GM23338 (cell line): Measurements from ENCODE around the gene NRF1. TPM values are rescaled to one million over a fixed set of nuclear protein-coding genes. Genes with fewer than 3 reads are reported as not detected.

ENCODE experiments used
- ATAC-seq: fragments of 200-7000 bp; cut with Tn5 transposase; 3 replicates; pipeline ENCODE4 v1.9.1; 2020
- DNase-seq: peaks from one replicate; pipeline ENCODE4 v3.0.0-alpha.2; 2015; ENCODE audit warnings: low spot score
- H2AFZ ChIP-seq: fragments of 200-600 bp; sonication (generic); 2 replicates; pipeline ENCODE4 v1.8.0; 2016; ENCODE audit warnings: antibody characterized with exemption, mild to moderate bottlenecking, moderate library complexity
- H3F3A ChIP-seq: fragments of 200-600 bp; sonication (generic); replicated peaks from 2 replicates; pipeline ENCODE4 v1.8.0; 2017; ENCODE audit warnings: antibody characterized with exemption, mixed run types, low read depth
- H3K27ac ChIP-seq: fragments of 200-600 bp; sonication (generic); 2 replicates; pipeline ENCODE4 v1.6.1; 2016; ENCODE audit warnings: low read depth
- H3K27me3 ChIP-seq: fragments of 200-600 bp; sonication (generic); 2 replicates; pipeline ENCODE4 v1.8.0; 2016; ENCODE audit warnings: mild to moderate bottlenecking, mixed run types, moderate library complexity; ENCODE audit not compliant: insufficient read depth
- H3K36me3 ChIP-seq: fragments of 200-600 bp; sonication (generic); 2 replicates; pipeline ENCODE4 v1.8.0; 2016; ENCODE audit warnings: mild to moderate bottlenecking; ENCODE audit not compliant: insufficient read depth
- H3K4me1 ChIP-seq: fragments of 200-600 bp; sonication (generic); 2 replicates; pipeline ENCODE4 v1.8.0; 2016; ENCODE audit warnings: mild to moderate bottlenecking, moderate library complexity; ENCODE audit not compliant: insufficient read depth
- H3K4me2 ChIP-seq: fragments of 200-600 bp; sonication (generic); 2 replicates; pipeline ENCODE4 v1.7.1; 2017; ENCODE audit warnings: mixed run types
- H3K4me3 ChIP-seq: fragments of 200-600 bp; sonication (generic); 2 replicates; pipeline ENCODE4 v1.6.1; 2016; ENCODE audit warnings: mixed run types
- H3K79me2 ChIP-seq: fragments of 200-600 bp; sonication (generic); replicated peaks from 2 replicates; pipeline ENCODE4 v1.8.0; 2017; ENCODE audit warnings: mild to moderate bottlenecking; ENCODE audit not compliant: insufficient read depth
- H3K9me2 ChIP-seq: fragments of 200-600 bp; sonication (generic); 2 replicates; pipeline ENCODE4 v1.8.0; 2017; ENCODE audit not compliant: insufficient read depth
- H4K20me1 ChIP-seq: fragments of 200-600 bp; sonication (generic); replicated peaks from 2 replicates; pipeline ENCODE4 v1.8.0; 2017; ENCODE audit warnings: mild to moderate bottlenecking; ENCODE audit not compliant: insufficient read depth
- H3K27ac Mint-ChIP-seq: 2 replicates; pipeline ENCODE4 v1.8.0; 2020; ENCODE audit warnings: inconsistent platforms, mild to moderate bottlenecking, moderate library complexity, mixed read lengths
- H3K27me3 Mint-ChIP-seq: 3 replicates; pipeline ENCODE4 v1.8.0; 2022; ENCODE audit warnings: low read depth, mild to moderate bottlenecking, moderate library complexity, mixed read lengths, inconsistent platforms; ENCODE audit not compliant: insufficient read depth, poor library complexity
- H3K36me3 Mint-ChIP-seq: 3 replicates; pipeline ENCODE4 v1.8.0; 2021; ENCODE audit warnings: low read depth, mild to moderate bottlenecking, inconsistent platforms, moderate library complexity, mixed read lengths
- H3K4me1 Mint-ChIP-seq: 3 replicates; pipeline ENCODE4 v1.8.0; 2020; ENCODE audit warnings: mild to moderate bottlenecking, inconsistent platforms, mixed read lengths
- H3K4me3 Mint-ChIP-seq: 3 replicates; pipeline ENCODE4 v1.8.0; 2021; ENCODE audit warnings: moderate library complexity, mild to moderate bottlenecking, inconsistent platforms, mixed read lengths
- H3K9me3 Mint-ChIP-seq: 3 replicates; pipeline ENCODE4 v1.8.0; 2020; ENCODE audit warnings: moderate library complexity, mild to moderate bottlenecking, inconsistent platforms, mixed read lengths
- CREB1 ChIP-seq: fragments of 250-450 bp; sonication (Bioruptor Pico); IDR thresholded peaks from 2 replicates; pipeline ENCODE4 v1.5.0; 2020; ENCODE audit warnings: low read depth, mild to moderate bottlenecking, moderate library complexity
- ETS1 ChIP-seq: IDR thresholded peaks from 2 replicates; pipeline ENCODE4 v1.6.1; 2016; ENCODE audit warnings: antibody characterized with exemption
- EZH2 ChIP-seq: fragments of 200-600 bp; sonication (generic); IDR thresholded peaks from one replicate; pipeline ENCODE4 v1.8.0; 2017; ENCODE audit warnings: antibody characterized with exemption, mild to moderate bottlenecking, low read depth; ENCODE audit not compliant: unreplicated experiment
- EZH2phosphoT487 ChIP-seq: fragments of 200-600 bp; sonication (generic); IDR thresholded peaks from one replicate; pipeline ENCODE4 v1.8.1; 2018; ENCODE audit warnings: antibody characterized with exemption; ENCODE audit not compliant: unreplicated experiment
- JUNB ChIP-seq: IDR thresholded peaks from one replicate; pipeline ENCODE4 v1.6.1; 2016; ENCODE audit warnings: antibody characterized with exemption; ENCODE audit not compliant: unreplicated experiment
- NANOG ChIP-seq: IDR thresholded peaks from 2 replicates; pipeline ENCODE4 v1.6.1; 2016; ENCODE audit warnings: antibody characterized with exemption, borderline replicate concordance
- POLR2AphosphoS5 ChIP-seq: IDR thresholded peaks from 2 replicates; pipeline ENCODE4 v1.6.1; 2016; ENCODE audit warnings: antibody characterized with exemption, low read depth
- REST ChIP-seq: IDR thresholded peaks from one replicate; pipeline ENCODE4 v1.6.1; 2018; ENCODE audit warnings: antibody characterized with exemption; ENCODE audit not compliant: unreplicated experiment
- STAT1 ChIP-seq: IDR thresholded peaks from one replicate; pipeline ENCODE4 v1.6.1; 2016; ENCODE audit warnings: antibody characterized with exemption; ENCODE audit not compliant: unreplicated experiment
- ZNF114 ChIP-seq: fragments of 250-450 bp; sonication (Bioruptor Pico); IDR thresholded peaks from 2 replicates; pipeline ENCODE4 v1.5.0; 2020; ENCODE audit warnings: mild to moderate bottlenecking, moderate library complexity
- polyA plus RNA-seq: library from polyadenylated mRNA; unstranded; fragments of >200 nt; fragmentation: Nextera tagmentation; extraction: Ambion mirVana; gene quantifications from 2 replicates; pipeline ENCODE4 v1.2.1, GENCODE V29; 2016
- total RNA-seq: library from RNA; depleted of rRNA; stranded (reverse); fragments of >200 nt; shearing (Covaris generic); gene quantifications from 2 replicates; pipeline ENCODE4 v1.2.3, GENCODE V29; 2014
- TF ChIP-seq, protein P1 (sequence below), 2 experiments: fragments of 200-600 bp in 1 of 2; sonication (generic) in 1 of 2; conservative IDR thresholded peaks; 2 replicates each; pipeline versions ENCODE4 v1.5.1 to v1.6.1; 2016 to 2017; ENCODE audit warnings: antibody characterized with exemption in 2 of 2, low read depth in 2 of 2, mild to moderate bottlenecking in 2 of 2, moderate library complexity in 1 of 2
- TF ChIP-seq, protein P2 (sequence below): fragments of 250-450 bp; sonication (Bioruptor Pico); IDR thresholded peaks from 2 replicates; pipeline ENCODE4 v1.5.0; 2020; ENCODE audit warnings: mild to moderate bottlenecking, moderate library complexity

The NRF1 gene
- total and polyA plus RNA-seq, 2 experiments from 2014 or later: 5.3 to 24.6 TPM

DNA sequence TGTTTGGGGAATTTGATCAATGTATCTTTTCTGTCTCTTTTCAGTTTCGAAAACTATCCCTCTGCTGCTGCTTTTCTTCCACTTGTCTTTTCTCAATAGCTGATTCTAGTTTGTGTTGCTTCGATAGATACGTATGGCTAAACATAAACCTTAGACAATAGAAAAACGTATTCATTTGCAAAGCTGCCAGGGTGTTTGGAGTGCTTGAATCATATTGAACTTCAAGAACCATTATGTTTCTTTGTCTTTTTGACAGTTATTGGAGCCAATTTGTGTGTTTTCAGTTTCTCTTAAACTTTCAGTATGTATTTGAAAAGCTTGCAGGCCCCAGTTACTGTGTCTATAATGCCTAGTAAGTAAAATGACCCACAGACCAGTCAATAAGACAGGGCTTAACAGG, 25.1 kb downstream of the NRF1 start (continued):
- TF ChIP-seq, protein P1, sequence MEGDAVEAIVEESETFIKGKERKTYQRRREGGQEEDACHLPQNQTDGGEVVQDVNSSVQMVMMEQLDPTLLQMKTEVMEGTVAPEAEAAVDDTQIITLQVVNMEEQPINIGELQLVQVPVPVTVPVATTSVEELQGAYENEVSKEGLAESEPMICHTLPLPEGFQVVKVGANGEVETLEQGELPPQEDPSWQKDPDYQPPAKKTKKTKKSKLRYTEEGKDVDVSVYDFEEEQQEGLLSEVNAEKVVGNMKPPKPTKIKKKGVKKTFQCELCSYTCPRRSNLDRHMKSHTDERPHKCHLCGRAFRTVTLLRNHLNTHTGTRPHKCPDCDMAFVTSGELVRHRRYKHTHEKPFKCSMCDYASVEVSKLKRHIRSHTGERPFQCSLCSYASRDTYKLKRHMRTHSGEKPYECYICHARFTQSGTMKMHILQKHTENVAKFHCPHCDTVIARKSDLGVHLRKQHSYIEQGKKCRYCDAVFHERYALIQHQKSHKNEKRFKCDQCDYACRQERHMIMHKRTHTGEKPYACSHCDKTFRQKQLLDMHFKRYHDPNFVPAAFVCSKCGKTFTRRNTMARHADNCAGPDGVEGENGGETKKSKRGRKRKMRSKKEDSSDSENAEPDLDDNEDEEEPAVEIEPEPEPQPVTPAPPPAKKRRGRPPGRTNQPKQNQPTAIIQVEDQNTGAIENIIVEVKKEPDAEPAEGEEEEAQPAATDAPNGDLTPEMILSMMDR (conservative IDR thresholded peaks at IDR 0.05; ENCODE audit: low read depth in 2 of 2): no peak
- TF ChIP-seq CREB1 (CRISPR knock-in tag): no peak
- TF ChIP-seq STAT1: no peak
- TF ChIP-seq, protein P2, sequence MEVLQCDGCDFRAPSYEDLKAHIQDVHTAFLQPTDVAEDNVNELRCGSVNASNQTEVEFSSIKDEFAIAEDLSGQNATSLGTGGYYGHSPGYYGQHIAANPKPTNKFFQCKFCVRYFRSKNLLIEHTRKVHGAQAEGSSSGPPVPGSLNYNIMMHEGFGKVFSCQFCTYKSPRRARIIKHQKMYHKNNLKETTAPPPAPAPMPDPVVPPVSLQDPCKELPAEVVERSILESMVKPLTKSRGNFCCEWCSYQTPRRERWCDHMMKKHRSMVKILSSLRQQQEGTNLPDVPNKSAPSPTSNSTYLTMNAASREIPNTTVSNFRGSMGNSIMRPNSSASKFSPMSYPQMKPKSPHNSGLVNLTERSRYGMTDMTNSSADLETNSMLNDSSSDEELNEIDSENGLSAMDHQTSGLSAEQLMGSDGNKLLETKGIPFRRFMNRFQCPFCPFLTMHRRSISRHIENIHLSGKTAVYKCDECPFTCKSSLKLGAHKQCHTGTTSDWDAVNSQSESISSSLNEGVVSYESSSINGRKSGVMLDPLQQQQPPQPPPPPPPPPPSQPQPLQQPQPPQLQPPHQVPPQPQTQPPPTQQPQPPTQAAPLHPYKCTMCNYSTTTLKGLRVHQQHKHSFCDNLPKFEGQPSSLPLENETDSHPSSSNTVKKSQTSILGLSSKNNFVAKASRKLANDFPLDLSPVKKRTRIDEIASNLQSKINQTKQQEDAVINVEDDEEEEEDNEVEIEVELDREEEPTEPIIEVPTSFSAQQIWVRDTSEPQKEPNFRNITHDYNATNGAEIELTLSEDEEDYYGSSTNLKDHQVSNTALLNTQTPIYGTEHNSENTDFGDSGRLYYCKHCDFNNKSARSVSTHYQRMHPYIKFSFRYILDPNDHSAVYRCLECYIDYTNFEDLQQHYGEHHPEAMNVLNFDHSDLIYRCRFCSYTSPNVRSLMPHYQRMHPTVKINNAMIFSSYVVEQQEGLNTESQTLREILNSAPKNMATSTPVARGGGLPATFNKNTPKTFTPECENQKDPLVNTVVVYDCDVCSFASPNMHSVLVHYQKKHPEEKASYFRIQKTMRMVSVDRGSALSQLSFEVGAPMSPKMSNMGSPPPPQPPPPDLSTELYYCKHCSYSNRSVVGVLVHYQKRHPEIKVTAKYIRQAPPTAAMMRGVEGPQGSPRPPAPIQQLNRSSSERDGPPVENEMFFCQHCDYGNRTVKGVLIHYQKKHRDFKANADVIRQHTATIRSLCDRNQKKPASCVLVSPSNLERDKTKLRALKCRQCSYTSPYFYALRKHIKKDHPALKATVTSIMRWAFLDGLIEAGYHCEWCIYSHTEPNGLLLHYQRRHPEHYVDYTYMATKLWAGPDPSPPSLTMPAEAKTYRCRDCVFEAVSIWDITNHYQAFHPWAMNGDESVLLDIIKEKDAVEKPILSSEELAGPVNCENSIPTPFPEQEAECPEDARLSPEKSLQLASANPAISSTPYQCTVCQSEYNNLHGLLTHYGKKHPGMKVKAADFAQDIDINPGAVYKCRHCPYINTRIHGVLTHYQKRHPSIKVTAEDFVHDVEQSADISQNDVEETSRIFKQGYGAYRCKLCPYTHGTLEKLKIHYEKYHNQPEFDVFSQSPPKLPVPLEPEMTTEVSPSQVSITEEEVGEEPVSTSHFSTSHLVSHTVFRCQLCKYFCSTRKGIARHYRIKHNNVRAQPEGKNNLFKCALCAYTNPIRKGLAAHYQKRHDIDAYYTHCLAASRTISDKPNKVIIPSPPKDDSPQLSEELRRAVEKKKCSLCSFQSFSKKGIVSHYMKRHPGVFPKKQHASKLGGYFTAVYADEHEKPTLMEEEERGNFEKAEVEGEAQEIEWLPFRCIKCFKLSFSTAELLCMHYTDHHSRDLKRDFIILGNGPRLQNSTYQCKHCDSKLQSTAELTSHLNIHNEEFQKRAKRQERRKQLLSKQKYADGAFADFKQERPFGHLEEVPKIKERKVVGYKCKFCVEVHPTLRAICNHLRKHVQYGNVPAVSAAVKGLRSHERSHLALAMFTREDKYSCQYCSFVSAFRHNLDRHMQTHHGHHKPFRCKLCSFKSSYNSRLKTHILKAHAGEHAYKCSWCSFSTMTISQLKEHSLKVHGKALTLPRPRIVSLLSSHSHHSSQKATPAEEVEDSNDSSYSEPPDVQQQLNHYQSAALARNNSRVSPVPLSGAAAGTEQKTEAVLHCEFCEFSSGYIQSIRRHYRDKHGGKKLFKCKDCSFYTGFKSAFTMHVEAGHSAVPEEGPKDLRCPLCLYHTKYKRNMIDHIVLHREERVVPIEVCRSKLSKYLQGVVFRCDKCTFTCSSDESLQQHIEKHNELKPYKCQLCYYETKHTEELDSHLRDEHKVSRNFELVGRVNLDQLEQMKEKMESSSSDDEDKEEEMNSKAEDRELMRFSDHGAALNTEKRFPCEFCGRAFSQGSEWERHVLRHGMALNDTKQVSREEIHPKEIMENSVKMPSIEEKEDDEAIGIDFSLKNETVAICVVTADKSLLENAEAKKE: no peak
- no peak for TF ChIP-seq EZH2phosphoT487
- TF ChIP-seq JUNB: no peak
- TF ChIP-seq POLR2AphosphoS5: no peak
- no peak for TF ChIP-seq NANOG

- no peaks in the 10 kb centered on the region; the same call in 2 of the 3 replicates for H3K9me3 Mint-ChIP-seq
- H3K79me2 ChIP-seq: peaks cover 80% of the 10 kb centered on the region
- no peaks in the 10 kb centered on the region for H3K36me3 Mint-ChIP-seq
- H3K4me2 ChIP-seq: no peak overlapping the region
- no peak overlapping the region for H2AFZ ChIP-seq
- 0 out of 2 replicates have a peak, but pooled peaks cover 3% of the 10 kb centered on the region for H3F3A ChIP-seq
- peaks cover 44% of the 10 kb centered on the region for H4K20me1 ChIP-seq
- ATAC-seq: no peak
- H3K4me3 Mint-ChIP-seq: no peak overlapping the region
- no peak for DNase-seq
- no peaks in the 10 kb centered on the region for H3K9me2 ChIP-seq
- H3K36me3 ChIP-seq: no peaks in the 10 kb centered on the region
- no peak overlapping the region for H3K27ac Mint-ChIP-seq
- peaks cover 23% of the 10 kb centered on the region for H3K4me1 ChIP-seq
- H3K4me3 ChIP-seq: no peak overlapping the region
- H3K27me3 Mint-ChIP-seq: no peaks in the 10 kb centered on the region
- no peak overlapping the region for H3K27ac ChIP-seq
- peaks cover 25% of the 10 kb centered on the region for H3K4me1 Mint-ChIP-seq
- H3K27me3 ChIP-seq: no peaks in the 10 kb centered on the region
- TF ChIP-seq EZH2phosphoT487 (no peak), POLR2AphosphoS5 (no peak), EZH2 (no peak), STAT1 (no peak), JUNB (no peak), REST (no peak), ZNF114 (CRISPR knock-in tag) (no peak), NANOG (no peak), ETS1 (no peak), CREB1 (CRISPR knock-in tag) (no peak)
Observed at GRCh38 chr7:129640400-129640799, 28.9 kb downstream of the NRF1 start.
